Epithelial cell of proximal tubule (primary cell): ENCODE measurements around the gene ADAMTS10. TPM values are rescaled to one million over a fixed set of nuclear protein-coding genes. Genes with fewer than 3 reads are reported as not detected.
"Not testable (repeated sequence)": the region's sequence is repeated elsewhere in the genome, so short reads cannot be mapped to it uniquely, and the experiment has no call there.

ENCODE experiments used
- DNase-seq: peaks from one replicate; pipeline ENCODE4 v3.0.0-alpha.2; 2011; ENCODE audit warnings: low read depth
- H3K4me3 ChIP-seq: 2 replicates; pipeline ENCODE4 v1.5.1; 2011; ENCODE audit warnings: low read depth, mild to moderate bottlenecking, low read length
- CTCF ChIP-seq: conservative IDR thresholded peaks from 2 replicates; pipeline ENCODE4 v1.5.1; 2012; ENCODE audit warnings: low read depth, mild to moderate bottlenecking, low read length
- total RNA-seq: library from RNA; depleted of rRNA; stranded (reverse); fragments of >200 nt; gene quantifications from 2 replicates; pipeline ENCODE4 v1.2.3, GENCODE V29; 2015

ADAMTS10 gene
- total RNA-seq, 1 donor from 2014 or later = 4.8 TPM

- no peak for DNase-seq
- no peak overlapping the region for H3K4me3 ChIP-seq
- TF ChIP-seq CTCF = no peak
Observed at GRCh38 chr19:8573316-8573715, 37.2 kb downstream of the ADAMTS10 start.

- DNase-seq = no peak
- no peak overlapping the region for H3K4me3 ChIP-seq
- no peak for TF ChIP-seq CTCF
Observed at GRCh38 chr19:8571006-8571411, 39.5 kb downstream of the ADAMTS10 start.

- TF ChIP-seq CTCF = no peak
- H3K4me3 ChIP-seq = no peak overlapping the region
- peak; percentile 45 for DNase-seq
Observed at GRCh38 chr19:8569066-8569771, 41.3 kb downstream of the ADAMTS10 start.

GRCh38 chr19:8567522-8568172 is 42.9 kb downstream of the ADAMTS10 start:
- DNase-seq = no peak
- no peak for TF ChIP-seq CTCF
- no peak overlapping the region for H3K4me3 ChIP-seq

- no peak overlapping the region for H3K4me3 ChIP-seq
- no peak for TF ChIP-seq CTCF
- DNase-seq = no peak
Observed at GRCh38 chr19:8566855-8567254, 43.7 kb downstream of the ADAMTS10 start.

GRCh38 chr19:8564866-8565265 is 45.6 kb downstream of the ADAMTS10 start:
- DNase-seq, H3K4me3 ChIP-seq: not testable (repeated sequence)

- no peak for DNase-seq
- no peak for TF ChIP-seq CTCF
- no peak overlapping the region for H3K4me3 ChIP-seq
Observed at GRCh38 chr19:8561075-8561764, 49.3 kb downstream of the ADAMTS10 start.
